Upper lobe of right lung (tissue), 1 donor: ENCODE data around the gene SOX30. TPM values are rescaled to one million over a fixed set of nuclear protein-coding genes. Genes with fewer than 3 reads are reported as not detected.

Experiments
- ATAC-seq: fragments of 200-7000 bp; cut with Tn5 transposase; one replicate; pipeline ENCODE4 v1.9.1; 2020; ENCODE audit warnings: mild to moderate bottlenecking, moderate library complexity
- DNase-seq: peaks from one replicate; pipeline ENCODE4 v3.0.0-alpha.2; 2020
- H3K27ac ChIP-seq: fragments of 200-600 bp; one replicate; pipeline ENCODE4 v1.8.0; 2022
- H3K27me3 ChIP-seq: fragments of 200-600 bp; one replicate; pipeline ENCODE4 v1.8.0; 2022; ENCODE audit warnings: mild to moderate bottlenecking
- H3K36me3 ChIP-seq: fragments of 200-600 bp; one replicate; pipeline ENCODE4 v1.8.0; 2022
- H3K4me1 ChIP-seq: fragments of 200-600 bp; one replicate; pipeline ENCODE4 v1.8.0; 2022
- H3K4me3 ChIP-seq: fragments of 200-600 bp; one replicate; pipeline ENCODE4 v1.8.0; 2022; ENCODE audit warnings: mild to moderate bottlenecking
- H3K9me3 ChIP-seq: fragments of 200-600 bp; one replicate; pipeline ENCODE4 v1.8.0; 2022
- CTCF ChIP-seq: fragments of 200-600 bp; IDR thresholded peaks from one replicate; pipeline ENCODE4 v1.8.0; 2022; ENCODE audit warnings: antibody characterized with exemption
- intact Hi-C: fragments of 100-400 bp; cut with DNase I; formaldehyde crosslinking; loops from one replicate; pipeline ENCODE4 v1.11.0; 2022
- total RNA-seq: library from RNA; stranded (reverse); fragmentation: NEBNext Ultra II Directional; extraction: Animal tissue kit (Norgen Biotek cat#: 25700); gene quantifications from one replicate; pipeline ENCODE4 v1.2.1, GENCODE V29; 2021
- donor health status: DM: no; HTN: yes; CAD: no; lungs with severe emphysema.

Gene SOX30
- total RNA-seq, 1 donor from 2014 or later: 0.12 TPM

- Histone ChIP-seq H3K27me3 (no peaks in the 10 kb centered on the region), H3K4me3 (no peak overlapping the region), H3K9me3 (no peaks in the 10 kb centered on the region), H3K27ac (no peak overlapping the region), H3K4me1 (peaks cover 10% of the 10 kb centered on the region), H3K36me3 (no peaks in the 10 kb centered on the region)
- no peak for TF ChIP-seq CTCF
- ATAC-seq (no peak), DNase-seq (no peak)
- intact Hi-C loops: no loop called here
These were observed 58.0 kb downstream of the SOX30 start for GRCh38 chr5:157594257-157594656.

DNA sequence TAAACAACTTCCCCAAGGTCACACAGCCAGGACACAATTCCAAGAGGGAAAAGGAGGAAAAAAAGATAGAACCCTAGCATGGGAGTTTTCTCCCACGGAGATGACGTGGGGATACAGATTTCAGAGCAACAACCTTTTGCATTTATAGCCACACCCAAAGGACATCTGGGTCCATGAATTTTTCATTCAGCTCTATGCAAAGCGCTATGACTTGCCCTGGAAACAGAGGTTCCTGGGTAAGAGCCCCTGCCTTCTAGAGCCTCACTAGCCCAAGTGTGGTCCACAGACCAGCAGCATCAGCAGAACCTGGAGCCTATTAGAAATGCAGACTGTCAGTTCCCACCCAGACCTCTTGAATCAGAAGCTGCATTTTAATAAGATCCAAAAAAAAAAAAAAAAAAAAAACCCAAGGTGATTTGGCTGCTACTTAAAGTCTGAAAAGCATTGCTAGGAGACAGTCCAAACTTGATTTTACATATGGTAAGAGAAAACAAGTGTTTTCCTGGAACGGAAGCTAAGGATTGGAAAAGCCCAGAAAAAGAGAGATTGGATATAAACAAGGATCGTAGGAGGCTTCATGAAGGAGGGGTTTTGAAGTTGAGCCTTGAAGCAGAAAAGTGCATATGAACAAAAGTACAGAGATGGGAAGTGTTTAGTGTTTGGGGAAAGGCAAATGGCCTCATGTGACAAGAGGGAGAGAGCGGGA is 59.0 kb downstream of the SOX30 start:
- intact Hi-C loops: no loop called here
- H3K27ac ChIP-seq: no peak overlapping the region
- ATAC-seq: no peak
- H3K9me3 ChIP-seq: no peaks in the 10 kb centered on the region
- H3K4me1 ChIP-seq: peaks cover 10% of the 10 kb centered on the region
- no peaks in the 10 kb centered on the region for H3K27me3 ChIP-seq
- H3K4me3 ChIP-seq: no peak overlapping the region
- no peak for DNase-seq
- no peak for TF ChIP-seq CTCF
- H3K36me3 ChIP-seq: no peaks in the 10 kb centered on the region

DNA sequence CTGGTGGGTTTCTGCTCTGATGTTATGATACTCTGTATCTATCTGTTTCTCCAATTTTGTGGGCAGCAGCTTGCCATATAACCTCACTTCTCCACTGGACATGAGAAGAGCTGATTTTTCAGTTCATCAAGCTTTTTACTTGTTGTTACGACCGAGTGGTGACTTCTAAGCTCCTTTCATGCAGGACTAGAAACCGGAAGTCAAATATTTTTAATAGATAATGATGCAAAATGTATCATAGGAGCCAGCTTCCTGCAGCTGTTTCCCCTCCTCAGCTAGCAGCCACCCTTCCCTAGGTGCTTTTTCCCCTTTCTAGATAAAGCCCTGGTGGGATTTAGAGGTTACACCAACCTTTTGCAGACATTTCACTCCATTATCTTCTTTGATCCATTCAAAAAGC is 59.6 kb downstream of the SOX30 start:
- H3K9me3 ChIP-seq: no peaks in the 10 kb centered on the region
- intact Hi-C loops: no loop called here
- DNase-seq (no peak), ATAC-seq (no peak)
- no peak overlapping the region for H3K27ac ChIP-seq
- TF ChIP-seq CTCF: no peak
- H3K27me3 ChIP-seq: no peaks in the 10 kb centered on the region
- no peaks in the 10 kb centered on the region for H3K36me3 ChIP-seq
- H3K4me3 ChIP-seq: no peak overlapping the region
- peaks cover 10% of the 10 kb centered on the region for H3K4me1 ChIP-seq

DNA sequence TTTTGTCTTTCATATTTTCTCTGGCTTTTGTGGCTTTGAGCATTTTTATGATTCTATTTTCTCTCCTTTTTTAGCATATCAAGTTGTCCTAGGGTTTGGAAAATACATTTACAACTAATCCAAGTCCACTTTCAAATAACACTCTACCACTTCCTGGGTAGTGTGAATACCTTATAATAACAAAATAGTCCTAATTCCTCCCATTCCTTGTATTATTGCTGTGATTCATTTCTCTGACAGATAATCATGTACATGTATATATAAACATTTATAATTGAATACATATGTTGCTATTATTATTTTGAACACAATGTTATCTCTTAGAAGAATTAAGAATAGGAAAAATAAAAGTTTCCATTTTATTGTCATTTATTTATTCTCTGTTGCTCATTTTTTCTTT is 61.8 kb downstream of the SOX30 start:
- H3K36me3 ChIP-seq: no peaks in the 10 kb centered on the region
- ATAC-seq (no peak), DNase-seq (no peak)
- intact Hi-C loops: no loop called here
- peaks cover 9% of the 10 kb centered on the region for H3K4me1 ChIP-seq
- no peak for TF ChIP-seq CTCF
- no peaks in the 10 kb centered on the region for H3K27me3 ChIP-seq
- no peaks in the 10 kb centered on the region for H3K9me3 ChIP-seq
- H3K27ac ChIP-seq: no peak overlapping the region
- H3K4me3 ChIP-seq: no peak overlapping the region

GRCh38 chr5:157584628-157585027 is 67.6 kb downstream of the SOX30 start:
- no peak for DNase-seq
- H3K27me3 ChIP-seq: no peaks in the 10 kb centered on the region
- H3K36me3 ChIP-seq: no peaks in the 10 kb centered on the region
- intact Hi-C loops: no loop called here
- no peak for TF ChIP-seq CTCF
- H3K9me3 ChIP-seq: no peaks in the 10 kb centered on the region
- no peak overlapping the region for H3K27ac ChIP-seq
- no peaks in the 10 kb centered on the region for H3K4me1 ChIP-seq
- ATAC-seq: no peak
- no peak overlapping the region for H3K4me3 ChIP-seq
